ENCODE results near the gene CACNA1E.

The CACNA1E gene

GRCh38 chr1:181490276-181490675 is 7.0 kb downstream of the CACNA1E start:
- Histone ChIP-seq H3K36me3 (ENCODE audit: low read length) (no peaks in the 10 kb centered on the region), H3K4me2 (ENCODE audit: low read depth, low read length, poor library complexity, severe bottlenecking) (no peak overlapping the region), H3K9me3 (ENCODE audit: insufficient read depth, low read length) (no peaks in the 10 kb centered on the region), H4K20me1 (ENCODE audit: low read depth, low read length) (no peaks in the 10 kb centered on the region), H3F3A (ENCODE audit: insufficient read depth) (no peaks in the 10 kb centered on the region), H2AFZ (ENCODE audit: low read depth, low read length, severe bottlenecking) (no peak overlapping the region), H3K4me3 (ENCODE audit: insufficient read depth, low read length, poor library complexity, severe bottlenecking) (no peak overlapping the region), H3K9ac (ENCODE audit: low read length) (no peak overlapping the region), H3K9me2 (replicated peaks; ENCODE audit: insufficient read depth, low read length) (no peaks in the 10 kb centered on the region), H3K79me2 (ENCODE audit: insufficient read depth, low read length) (no peaks in the 10 kb centered on the region), H3K27me3 (ENCODE audit: low read length) (no peaks in the 10 kb centered on the region), H3K27ac (ENCODE audit: low read depth, low read length) (no peak overlapping the region)
- TF ChIP-seq CTCF (IDR thresholded peaks at IDR 0.05; ENCODE audit: insufficient read depth, low read length, poor library complexity, severe bottlenecking) (no peak), EZH2phosphoT487 (conservative IDR thresholded peaks at IDR 0.05; ENCODE audit: low read length) (no peak)

GRCh38 chr1:181490740-181491712 is 7.7 kb downstream of the CACNA1E start:
- no peaks in the 10 kb centered on the region for H3K79me2 ChIP-seq (ENCODE audit: insufficient read depth, low read length)
- H3K4me3 ChIP-seq (ENCODE audit: insufficient read depth, low read length, poor library complexity, severe bottlenecking) = no peak overlapping the region
- H2AFZ ChIP-seq (ENCODE audit: low read depth, low read length, severe bottlenecking) = no peak overlapping the region
- H3K9ac ChIP-seq (ENCODE audit: low read length) = no peak overlapping the region
- no peaks in the 10 kb centered on the region for H3K9me3 ChIP-seq (ENCODE audit: insufficient read depth, low read length)
- TF ChIP-seq EZH2phosphoT487 (conservative IDR thresholded peaks at IDR 0.05; ENCODE audit: low read length) = no peak
- no peak for TF ChIP-seq CTCF (IDR thresholded peaks at IDR 0.05; ENCODE audit: insufficient read depth, low read length, poor library complexity, severe bottlenecking)
- no peaks in the 10 kb centered on the region for H3K9me2 ChIP-seq (replicated peaks; ENCODE audit: insufficient read depth, low read length)
- no peaks in the 10 kb centered on the region for H3K27me3 ChIP-seq (ENCODE audit: low read length)
- H3K27ac ChIP-seq (ENCODE audit: low read depth, low read length) = no peak overlapping the region
- no peak overlapping the region for H3K4me2 ChIP-seq (ENCODE audit: low read depth, low read length, poor library complexity, severe bottlenecking)
- no peaks in the 10 kb centered on the region for H4K20me1 ChIP-seq (ENCODE audit: low read depth, low read length)
- no peaks in the 10 kb centered on the region for H3K36me3 ChIP-seq (ENCODE audit: low read length)
- no peaks in the 10 kb centered on the region for H3F3A ChIP-seq (ENCODE audit: insufficient read depth)

GRCh38 chr1:181493166-181493565 is 9.8 kb downstream of the CACNA1E start:
- Histone ChIP-seq H3K27me3 (ENCODE audit: low read length) (no peaks in the 10 kb centered on the region), H3K36me3 (ENCODE audit: low read length) (no peaks in the 10 kb centered on the region), H4K20me1 (ENCODE audit: low read depth, low read length) (no peaks in the 10 kb centered on the region), H3K79me2 (ENCODE audit: insufficient read depth, low read length) (no peaks in the 10 kb centered on the region), H3K9ac (ENCODE audit: low read length) (no peak overlapping the region), H3K4me3 (ENCODE audit: insufficient read depth, low read length, poor library complexity, severe bottlenecking) (no peak overlapping the region), H3K27ac (ENCODE audit: low read depth, low read length) (no peak overlapping the region), H3K9me3 (ENCODE audit: insufficient read depth, low read length) (no peaks in the 10 kb centered on the region), H3K9me2 (replicated peaks; ENCODE audit: insufficient read depth, low read length) (no peaks in the 10 kb centered on the region), H3K4me2 (ENCODE audit: low read depth, low read length, poor library complexity, severe bottlenecking) (no peak overlapping the region), H3F3A (ENCODE audit: insufficient read depth) (no peaks in the 10 kb centered on the region), H2AFZ (ENCODE audit: low read depth, low read length, severe bottlenecking) (no peak overlapping the region)
- TF ChIP-seq CTCF (IDR thresholded peaks at IDR 0.05; ENCODE audit: insufficient read depth, low read length, poor library complexity, severe bottlenecking) (no peak), EZH2phosphoT487 (conservative IDR thresholded peaks at IDR 0.05; ENCODE audit: low read length) (no peak)

Measured in SU-DHL-6 (cell line).